Upper lobe of left lung (tissue), 6 donors: Measurements from ENCODE around the gene STX11. TPM values are rescaled to one million over a fixed set of nuclear protein-coding genes. Genes with fewer than 3 reads are reported as not detected.

Source experiments
- ATAC-seq, 2 donors: fragments of 200-7000 bp; cut with Tn5 transposase; one replicate each; pipeline ENCODE4 v1.9.1; 2022; ENCODE audit warnings: mild to moderate bottlenecking in 2 of 2, moderate library complexity in 2 of 2; ENCODE audit not compliant: low FRiP score in 2 of 2
- DNase-seq, 2 donors: peaks; one replicate each; pipeline ENCODE4 v3.0.0-alpha.2; 2019 to 2020
- H3K27ac ChIP-seq, 4 donors: fragments of 200-600 bp; sonication (generic); one replicate each; pipeline ENCODE4 v1.5.1; 2016 to 2019
- H3K27me3 ChIP-seq, 4 donors: fragments of 200-600 bp; sonication (generic); one replicate each; pipeline ENCODE4 v1.5.1; 2017 to 2019
- H3K36me3 ChIP-seq, 4 donors: fragments of 200-600 bp; sonication (generic); one replicate each; pipeline ENCODE4 v1.5.1; 2016 to 2019
- H3K4me1 ChIP-seq, 4 donors: fragments of 200-600 bp; sonication (generic); one replicate each; pipeline ENCODE4 v1.5.1; 2018 to 2019
- H3K4me3 ChIP-seq, 4 donors: fragments of 200-600 bp; sonication (generic); one replicate each; pipeline ENCODE4 v1.5.1; 2017 to 2019; ENCODE audit warnings: mild to moderate bottlenecking in 2 of 4, moderate library complexity in 1 of 4
- H3K9me3 ChIP-seq, 4 donors: fragments of 200-600 bp; sonication (generic); one replicate each; pipeline ENCODE4 v1.5.1; 2018 to 2019
- CTCF ChIP-seq, 6 experiments: fragments of 450-650 bp in 4 of 6; fragments of 200-600 bp in 2 of 6; sonication (generic) in 2 of 6; IDR thresholded peaks; one replicate each; pipeline ENCODE4 v1.5.1; 2016 to 2019; ENCODE audit warnings: antibody characterized with exemption in 6 of 6
- EP300 ChIP-seq, 4 donors: sonication (generic); formaldehyde crosslinking; IDR thresholded peaks; one replicate each; pipeline ENCODE4 v1.5.1; 2017; ENCODE audit warnings: antibody characterized with exemption in 4 of 4, control low read depth in 2 of 4
- POLR2A ChIP-seq, 4 donors: fragments of 450-650 bp; IDR thresholded peaks; one replicate each; pipeline ENCODE4 v1.5.1; 2016 to 2017; ENCODE audit warnings: antibody characterized with exemption in 4 of 4, mild to moderate bottlenecking in 2 of 4
- POLR2AphosphoS5 ChIP-seq, 2 donors: sonication (generic); formaldehyde crosslinking; IDR thresholded peaks; one replicate each; pipeline ENCODE4 v1.5.1; 2017; ENCODE audit warnings: antibody characterized with exemption in 2 of 2
- WGBS, 2 donors: methylation state at CpG; one replicate each; pipeline ENCODE4 v1.1.5; 2017 to 2018; 5-methylcytosine and 5-hydroxymethylcytosine counted together
- total RNA-seq, 6 donors: library from RNA; depleted of rRNA in 4 of 6; stranded (reverse); fragments of >200 nt in 4 of 6; gene quantifications; one replicate each; pipeline versions ENCODE4 v1.1.0 to v1.2.1, GENCODE V29; 2016 to 2021
- donor health status: DM: no; HTN: no; CAD: no; lungs with moderate emphysema.
- donor health status: DM: no; HTN: yes; CAD: no; lungs with severe emphysema.

Gene STX11
- total RNA-seq, 6 donors from 2014 or later, result 47.9 to 134 (median 75.5) TPM

- peak; percentile 94 to 96 for ATAC-seq
- H3K4me3 ChIP-seq, result peak overlapping the region; percentile 50 to 68 (median 63)
- DNase-seq, result peak; percentile 92 to 97
Observed at GRCh38 chr6:144215932-144216667, 65.8 kb downstream of the STX11 start.

GRCh38 chr6:144216668-144217218 lies 66.4 kb downstream of the STX11 start:
- Histone ChIP-seq H3K9me3 (no peaks in the 10 kb centered on the region), H3K27ac (peak overlapping the region; percentile 93 to 99 (median 96)), H3K4me1 (peaks cover 12 to 17% (median 14%) of the 10 kb centered on the region in 4 donors), H3K36me3 (no peaks in the 10 kb centered on the region), H3K4me3 (peak overlapping the region; percentile 26 to 65 (median 56)), H3K27me3 (no peaks in the 10 kb centered on the region)
- 9% methylated on average over 17 to 18 of the region's 18 CpGs for WGBS, 2 donors
- TF ChIP-seq EP300 (IDR thresholded peaks at IDR 0.05) (no peak), CTCF (IDR thresholded peaks at IDR 0.05) (peak in 1 of 6 experiments; percentile 26)
- peak in 1 of 2 donors; percentile 94 for DNase-seq
- peak; percentile 82 to 85 for ATAC-seq

More at GRCh38 chr6:144215932-144216667, 65.8 kb downstream of the STX11 start:
- 0% methylated on average over 36 to 48 of the region's 61 CpGs for WGBS, 2 donors
- Histone ChIP-seq H3K27ac (peak overlapping the region; percentile 93 to 99 (median 96)), H3K4me1 (peaks cover 12 to 17% (median 14%) of the 10 kb centered on the region in 4 donors), H3K36me3 (no peaks in the 10 kb centered on the region), H3K9me3 (no peaks in the 10 kb centered on the region), H3K27me3 (no peaks in the 10 kb centered on the region)
- TF ChIP-seq CTCF (IDR thresholded peaks at IDR 0.05), result peak; percentile 42 to 95 (median 84)
- TF ChIP-seq POLR2AphosphoS5 (IDR thresholded peaks at IDR 0.05), result peak; percentile 44 to 66
- peak in 3 of 4 donors; percentile 48 to 68 (median 51) for TF ChIP-seq POLR2A (IDR thresholded peaks at IDR 0.05)
- TF ChIP-seq EP300 (IDR thresholded peaks at IDR 0.05), result peak in 1 of 4 donors; percentile 19

GRCh38 chr6:144217264-144217663 lies 66.9 kb downstream of the STX11 start:
- WGBS, 2 donors, result 68 to 71% methylated on average over 11 of the region's 11 CpGs
- Histone ChIP-seq H3K36me3 (no peaks in the 10 kb centered on the region), H3K4me1 (peaks cover 12 to 17% (median 14%) of the 10 kb centered on the region in 4 donors), H3K27ac (peak overlapping the region; percentile 93 to 99 (median 96)), H3K9me3 (no peaks in the 10 kb centered on the region), H3K4me3 (peak overlapping the region in 2 of 4 donors; percentile 50 to 65), H3K27me3 (no peaks in the 10 kb centered on the region)
- TF ChIP-seq EP300 (IDR thresholded peaks at IDR 0.05) (no peak), POLR2AphosphoS5 (IDR thresholded peaks at IDR 0.05) (no peak), POLR2A (IDR thresholded peaks at IDR 0.05) (no peak), CTCF (IDR thresholded peaks at IDR 0.05) (no peak)
- ATAC-seq (no peak), DNase-seq (no peak)

GRCh38 chr6:144217797-144218196 lies 67.5 kb downstream of the STX11 start:
- Histone ChIP-seq H3K36me3 (no peaks in the 10 kb centered on the region), H3K4me1 (peaks cover 10 to 17% (median 14%) of the 10 kb centered on the region in 4 donors), H3K4me3 (no peak overlapping the region), H3K27me3 (no peaks in the 10 kb centered on the region), H3K9me3 (no peaks in the 10 kb centered on the region), H3K27ac (peak overlapping the region in 3 of 4 donors; percentile 95 to 99 (median 98))
- DNase-seq, result no peak
- no peak for ATAC-seq
- TF ChIP-seq CTCF (IDR thresholded peaks at IDR 0.05) (no peak), POLR2AphosphoS5 (IDR thresholded peaks at IDR 0.05) (no peak), POLR2A (IDR thresholded peaks at IDR 0.05) (no peak), EP300 (IDR thresholded peaks at IDR 0.05) (no peak)
